ENCODE measurements around the gene CABLES2.

GRCh38 chr20:62452475-62453095 lies 45.5 kb upstream of the CABLES2 start:
- no peak for TF ChIP-seq CTCF (IDR thresholded peaks at IDR 0.05; ENCODE audit: low read depth, low read length, missing input control)
- TF ChIP-seq REST (IDR thresholded peaks at IDR 0.05): no peak
- TF ChIP-seq GABPA (IDR thresholded peaks at IDR 0.05 in 1 of 2, conservative IDR thresholded peaks at IDR 0.05 in 1 of 2): no peak
- no peak for TF ChIP-seq HNF4G (IDR thresholded peaks at IDR 0.05)
- TF ChIP-seq FOXA1 (IDR thresholded peaks at IDR 0.05): no peak
- TF ChIP-seq RXRA (IDR thresholded peaks at IDR 0.05): no peak

Data from liver (tissue), 3 donors.